Prostate gland (tissue), 2 donors: Measurements from ENCODE around the gene PRRC2C.

Source experiments
- CTCF ChIP-seq, 4 experiments: fragments of 200-600 bp in 2 of 4; fragments of 450-650 bp in 2 of 4; sonication (generic) in 2 of 4; IDR thresholded peaks; 1 replicate in 3 of 4; 2 replicates in 1 of 4; pipeline ENCODE4 v1.5.1; 2016 to 2019; ENCODE audit warnings: antibody characterized with exemption in 4 of 4, mild to moderate bottlenecking in 2 of 4, moderate library complexity in 2 of 4
- POLR2A ChIP-seq: fragments of 450-650 bp; IDR thresholded peaks from one replicate; pipeline ENCODE4 v1.6.1; 2016; ENCODE audit warnings: antibody characterized with exemption, mild to moderate bottlenecking
- POLR2AphosphoS5 ChIP-seq: sonication (generic); formaldehyde crosslinking; IDR thresholded peaks from one replicate; pipeline ENCODE4 v1.6.1; 2017; ENCODE audit warnings: antibody characterized with exemption

- TF ChIP-seq CTCF (IDR thresholded peaks at IDR 0.05) = no peak
- TF ChIP-seq POLR2A = no peak
- no peak for TF ChIP-seq POLR2AphosphoS5
Measured at GRCh38 chr1:171550050-171550449, 64.7 kb downstream of the PRRC2C start.
